Caco-2 (cell line): ENCODE measurements around the gene NOL6. TPM values are rescaled to one million over a fixed set of nuclear protein-coding genes. Genes with fewer than 3 reads are reported as not detected.
A peak's percentile ranks its signal among the peaks of the same experiment; 100 is the strongest.
"Not testable (repeated sequence)": the region's sequence is repeated elsewhere in the genome, so short reads cannot be mapped to it uniquely, and the experiment has no call there.

Experiments
- BruUV-seq: library from RNA; stranded (reverse); fragments of 400-500 nt; replicated peaks from 2 replicates; lab custom pipeline; 2021; lab: Mats Ljungman, UMichigan
- CTCF ChIA-PET: fragments of 300-600 bp; sonication (Branson Sonifier 250); formaldehyde crosslinking; loops from one replicate; lab custom pipeline; 2022; ENCODE audit warnings: antibody characterized with exemption; lab: Charles Lee
- POLR2A ChIA-PET: fragments of 300-600 bp; sonication (Branson Sonifier 250); formaldehyde crosslinking; loops from one replicate; lab custom pipeline; 2022; ENCODE audit warnings: antibody characterized with exemption; lab: Charles Lee
- DNase-seq, 2 experiments: peaks; one replicate each; pipeline versions ENCODE4 v3.0.0 to v3.0.0-alpha.2; 2020 to 2022
- H3K27me3 ChIP-seq: replicated peaks from 2 replicates; pipeline ENCODE4 v1.6.0; 2011; ENCODE audit warnings: low read length; ENCODE audit not compliant: control insufficient read depth, insufficient read depth
- H3K36me3 ChIP-seq: 2 replicates; pipeline ENCODE4 v1.5.1; 2011; ENCODE audit warnings: low read length; ENCODE audit not compliant: control insufficient read depth, insufficient read depth
- H3K4me1 ChIP-seq: fragments of 250-450 bp; sonication (Bioruptor Pico); 2 replicates; pipeline ENCODE4 v1.5.1; 2020; ENCODE audit warnings: mild to moderate bottlenecking
- H3K4me3 ChIP-seq: 2 replicates; pipeline ENCODE4 v1.5.1; 2011; ENCODE audit warnings: low read depth, mild to moderate bottlenecking, control low read depth, low read length
- H3K9me3 ChIP-seq: fragments of 250-450 bp; sonication (Bioruptor Pico); 2 replicates; pipeline ENCODE4 v1.5.1; 2020; ENCODE audit warnings: mild to moderate bottlenecking, moderate library complexity
- H3K27ac Mint-ChIP-seq: one replicate; pipeline ENCODE4 v1.8.0; 2022; ENCODE audit warnings: mixed read lengths; ENCODE audit not compliant: unreplicated experiment
- H3K27me3 Mint-ChIP-seq: one replicate; pipeline ENCODE4 v1.8.0; 2022; ENCODE audit warnings: mixed read lengths; ENCODE audit not compliant: insufficient read depth, unreplicated experiment
- H3K36me3 Mint-ChIP-seq: one replicate; pipeline ENCODE4 v1.8.0; 2022; ENCODE audit warnings: mild to moderate bottlenecking, mixed read lengths; ENCODE audit not compliant: insufficient read depth, unreplicated experiment
- H3K4me1 Mint-ChIP-seq: one replicate; pipeline ENCODE4 v1.8.0; 2022; ENCODE audit warnings: low read depth, mixed read lengths; ENCODE audit not compliant: unreplicated experiment
- H3K4me3 Mint-ChIP-seq: one replicate; pipeline ENCODE4 v1.8.0; 2022; ENCODE audit warnings: mild to moderate bottlenecking, moderate library complexity, mixed read lengths; ENCODE audit not compliant: unreplicated experiment
- H3K9me3 Mint-ChIP-seq: one replicate; pipeline ENCODE4 v1.8.0; 2022; ENCODE audit warnings: mixed read lengths; ENCODE audit not compliant: unreplicated experiment
- intact Hi-C: fragments of 100-400 bp; cut with micrococcal nuclease; formaldehyde crosslinking; loops from one replicate; pipeline ENCODE4 v1.10.0; 2022; ENCODE audit not compliant: unreplicated experiment
- total RNA-seq: library from RNA; stranded (reverse); gene quantifications from 2 replicates; pipeline ENCODE4 v1.2.3, GENCODE V29; 2022
- TF ChIP-seq, protein P1 (sequence below), 2 experiments: fragments of 200-600 bp in 1 of 2; IDR thresholded peaks; 1 replicate in 1 of 2; 2 replicates in 1 of 2; pipeline versions ENCODE4 v1.5.1 to v1.8.0; 2011 to 2022; ENCODE audit warnings: antibody characterized with exemption in 1 of 2, control low read depth in 1 of 2, inconsistent platforms in 1 of 2, low read depth in 1 of 2, low read length in 1 of 2, mild to moderate bottlenecking in 1 of 2, moderate library complexity in 1 of 2; ENCODE audit not compliant: insufficient read depth in 1 of 2, severe bottlenecking in 1 of 2, unreplicated experiment in 1 of 2

NOL6 gene
- total RNA-seq, 1 experiment from 2014 or later: 47.2 TPM

DNA sequence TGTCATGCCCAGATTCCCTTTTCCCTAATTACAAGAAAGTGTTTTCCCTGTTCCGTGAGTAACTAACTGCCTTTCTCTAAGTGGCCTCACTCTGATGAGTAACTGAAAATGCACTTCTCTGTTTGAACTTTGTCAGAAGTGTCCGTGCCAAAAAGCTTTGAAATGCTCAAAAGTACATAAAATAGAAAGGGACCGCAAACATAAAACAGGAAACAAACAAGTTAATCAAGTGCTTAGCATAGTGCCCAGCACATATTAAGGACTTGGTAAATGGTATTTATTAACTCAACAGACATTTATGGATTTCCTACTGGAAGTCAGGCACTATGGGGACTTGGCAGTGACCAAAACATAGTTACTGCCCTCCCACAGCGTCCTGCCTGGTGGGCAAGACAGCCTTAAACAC lies 48.6 kb downstream of the NOL6 start:
- TF ChIP-seq, protein P1, sequence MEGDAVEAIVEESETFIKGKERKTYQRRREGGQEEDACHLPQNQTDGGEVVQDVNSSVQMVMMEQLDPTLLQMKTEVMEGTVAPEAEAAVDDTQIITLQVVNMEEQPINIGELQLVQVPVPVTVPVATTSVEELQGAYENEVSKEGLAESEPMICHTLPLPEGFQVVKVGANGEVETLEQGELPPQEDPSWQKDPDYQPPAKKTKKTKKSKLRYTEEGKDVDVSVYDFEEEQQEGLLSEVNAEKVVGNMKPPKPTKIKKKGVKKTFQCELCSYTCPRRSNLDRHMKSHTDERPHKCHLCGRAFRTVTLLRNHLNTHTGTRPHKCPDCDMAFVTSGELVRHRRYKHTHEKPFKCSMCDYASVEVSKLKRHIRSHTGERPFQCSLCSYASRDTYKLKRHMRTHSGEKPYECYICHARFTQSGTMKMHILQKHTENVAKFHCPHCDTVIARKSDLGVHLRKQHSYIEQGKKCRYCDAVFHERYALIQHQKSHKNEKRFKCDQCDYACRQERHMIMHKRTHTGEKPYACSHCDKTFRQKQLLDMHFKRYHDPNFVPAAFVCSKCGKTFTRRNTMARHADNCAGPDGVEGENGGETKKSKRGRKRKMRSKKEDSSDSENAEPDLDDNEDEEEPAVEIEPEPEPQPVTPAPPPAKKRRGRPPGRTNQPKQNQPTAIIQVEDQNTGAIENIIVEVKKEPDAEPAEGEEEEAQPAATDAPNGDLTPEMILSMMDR (IDR thresholded peaks at IDR 0.05; ENCODE audit: insufficient read depth in 1 of 2, low read depth in 1 of 2, low read length in 1 of 2, severe bottlenecking in 1 of 2, unreplicated experiment in 1 of 2): no peak

GRCh38 chr9:33424492-33424891 lies 49.2 kb downstream of the NOL6 start:
- BruUV-seq, POLR2A ChIA-PET, CTCF ChIA-PET: not testable (repeated sequence)

More for the DNA sequence above, 48.6 kb downstream of the NOL6 start:
- Histone ChIP-seq H3K4me1 (no peaks in the 10 kb centered on the region), H3K36me3 (no peaks in the 10 kb centered on the region), H3K9me3 (no peaks in the 10 kb centered on the region), H3K27me3 (no peaks in the 10 kb centered on the region), H3K4me3 (no peak overlapping the region)
- Mint-ChIP-seq H3K36me3 (no peaks in the 10 kb centered on the region), H3K27me3 (no peaks in the 10 kb centered on the region), H3K4me1 (peaks cover 12% of the 10 kb centered on the region), H3K9me3 (no peaks in the 10 kb centered on the region), H3K4me3 (no peak overlapping the region), H3K27ac (peak overlapping the region; percentile 29)
- no TSS peak for BruUV-seq
- no peak for DNase-seq
- POLR2A ChIA-PET: no interaction called here
- CTCF ChIA-PET: no interaction called here
- intact Hi-C loops: no loop called here

GRCh38 chr9:33424043-33424442 lies 49.7 kb downstream of the NOL6 start:
- BruUV-seq, H3K4me3 ChIP-seq, CTCF ChIA-PET, DNase-seq, H3K9me3 Mint-ChIP-seq, H3K9me3 ChIP-seq, H3K4me3 Mint-ChIP-seq, H3K27me3 Mint-ChIP-seq, intact Hi-C loops, H3K27me3 ChIP-seq, H3K27ac Mint-ChIP-seq, H3K36me3 ChIP-seq, POLR2A ChIA-PET, H3K4me1 ChIP-seq, H3K36me3 Mint-ChIP-seq: not testable (repeated sequence)
- peaks cover 18% of the 10 kb centered on the region for H3K4me1 Mint-ChIP-seq

More at GRCh38 chr9:33424492-33424891, 49.2 kb downstream of the NOL6 start:
- H3K4me1 ChIP-seq, H3K4me3 Mint-ChIP-seq, H3K4me3 ChIP-seq, H3K36me3 Mint-ChIP-seq, H3K36me3 ChIP-seq, H3K9me3 ChIP-seq, intact Hi-C loops, H3K27me3 ChIP-seq, DNase-seq, H3K9me3 Mint-ChIP-seq, H3K27ac Mint-ChIP-seq, H3K27me3 Mint-ChIP-seq: not testable (repeated sequence)
- H3K4me1 Mint-ChIP-seq: peaks cover 18% of the 10 kb centered on the region

DNA sequence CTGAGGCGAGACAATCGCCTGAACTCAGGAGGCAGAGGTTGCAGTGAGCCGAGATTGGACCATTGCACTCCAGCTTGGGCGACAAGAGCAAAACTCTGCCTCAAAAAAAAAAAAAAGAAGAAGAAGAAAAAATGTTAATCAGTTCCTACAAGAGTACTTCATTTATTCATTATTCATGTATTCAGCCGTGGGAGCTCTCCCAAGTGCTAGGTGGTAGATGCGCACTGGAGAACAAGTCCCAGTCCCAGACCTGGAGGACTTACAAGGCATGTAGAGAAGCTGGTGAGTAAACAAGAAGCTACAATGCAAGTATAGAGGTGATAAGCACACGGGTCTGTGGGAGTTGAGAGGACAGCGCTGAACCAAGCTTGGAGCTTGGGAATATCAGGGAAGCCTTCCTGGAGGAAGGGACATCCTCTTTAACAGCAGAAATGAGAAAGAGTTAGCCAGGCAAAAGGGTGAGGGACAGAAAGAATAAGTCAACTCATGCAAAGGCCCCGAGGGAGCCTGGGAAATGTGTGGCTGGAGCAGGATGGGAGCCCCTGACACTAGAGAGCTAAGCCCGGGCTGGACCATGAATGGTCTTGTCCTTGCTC lies 53.9 kb downstream of the NOL6 start:
- no peaks in the 10 kb centered on the region; the same call in 1 of the 2 replicates for H3K36me3 ChIP-seq
- peaks cover 34% of the 10 kb centered on the region for H3K4me1 ChIP-seq
- ChIA-PET POLR2A (interaction anchor here (0.6 kb wide), 1 partner anchor 54 kb away, joined by 3 read pairs; the partner anchor contains the start of gene NOL6), CTCF (interaction anchor here (0.7 to 0.9 kb wide), 2 partner anchors 27 to 47 kb away, joined by 3 to 9 read pairs; partner anchors contain the start of gene AQP3)
- H3K4me3 ChIP-seq: no peak overlapping the region
- TF ChIP-seq, protein P1 (IDR thresholded peaks at IDR 0.05; ENCODE audit: insufficient read depth in 1 of 2, low read depth in 1 of 2, low read length in 1 of 2, severe bottlenecking in 1 of 2, unreplicated experiment in 1 of 2): no peak
- H3K9me3 Mint-ChIP-seq: no peaks in the 10 kb centered on the region
- no peaks in the 10 kb centered on the region for H3K9me3 ChIP-seq
- no peak overlapping the region for H3K4me3 Mint-ChIP-seq
- no peaks in the 10 kb centered on the region for H3K27me3 ChIP-seq
- peaks cover 5% of the 10 kb centered on the region for H3K36me3 Mint-ChIP-seq
- no peaks in the 10 kb centered on the region for H3K27me3 Mint-ChIP-seq
- H3K4me1 Mint-ChIP-seq: peaks cover 43% of the 10 kb centered on the region
- peak overlapping the region; percentile 2 for H3K27ac Mint-ChIP-seq
- no TSS peak for BruUV-seq
- DNase-seq: no peak
- intact Hi-C loops: no loop called here
